Measurements from ENCODE around the gene NFXL1. TPM values are rescaled to one million over a fixed set of nuclear protein-coding genes. Genes with fewer than 3 reads are reported as not detected.
A peak's percentile ranks its signal among the peaks of the same experiment; 100 is the strongest.

Gene NFXL1
- total RNA-seq, 2 donors from 2014 or later: 17.5 to 19.1 TPM

DNA sequence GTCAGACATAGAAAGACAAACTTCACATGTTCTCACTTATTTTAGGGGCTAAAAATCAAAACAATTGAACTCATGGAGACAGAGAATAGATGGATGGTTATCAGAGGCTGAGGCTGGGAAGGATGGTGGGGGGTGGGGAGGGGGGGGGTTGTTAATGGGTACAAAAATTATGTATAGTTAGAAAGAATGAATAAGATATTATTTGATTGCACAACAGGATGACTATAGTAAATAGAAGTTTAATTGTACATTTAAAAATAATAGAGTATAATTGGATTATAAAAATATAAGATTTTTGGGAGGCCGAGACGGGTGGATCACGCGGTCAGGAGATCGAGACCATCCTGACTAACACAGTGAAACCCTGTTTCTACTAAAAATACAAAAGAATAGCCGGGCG lies 109.8 kb downstream of the NFXL1 start:
- no peak for DNase-seq (ENCODE audit: low spot score)
- H3K36me3 ChIP-seq: no peaks in the 10 kb centered on the region

DNA sequence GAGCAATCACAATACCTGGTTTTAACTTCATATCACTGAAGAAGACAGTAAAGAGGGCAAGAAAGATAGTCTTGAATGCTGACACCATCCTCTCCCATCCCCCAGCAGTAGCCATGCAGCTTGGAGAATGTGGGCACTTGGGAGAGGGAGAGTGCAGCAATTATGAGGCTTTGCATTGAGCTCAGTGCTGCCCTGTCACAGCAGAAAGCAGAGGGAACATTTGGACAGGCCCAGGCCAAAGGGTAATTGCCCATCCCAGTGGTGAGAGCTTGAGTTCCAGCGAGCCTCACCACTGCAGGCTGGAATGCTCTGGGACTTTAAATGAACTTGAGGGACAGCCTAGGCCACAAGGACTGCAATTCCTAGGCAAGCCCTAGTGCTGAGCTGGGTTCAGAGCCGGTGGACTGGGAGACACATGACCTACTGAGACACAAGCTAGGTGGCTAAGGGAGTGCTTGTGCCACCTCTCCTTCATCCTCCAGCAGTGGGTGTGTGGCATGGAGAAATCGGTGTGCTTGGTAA lies 112.8 kb downstream of the NFXL1 start:
- no peaks in the 10 kb centered on the region for H3K36me3 ChIP-seq
- no peaks in the 10 kb centered on the region for H3K4me1 ChIP-seq (replicated peaks)
- intact Hi-C loops (cut with DNase I): no loop called here
- no peaks in the 10 kb centered on the region for H3K9me3 ChIP-seq
- no peak overlapping the region for H3K27ac ChIP-seq
- H3K27me3 ChIP-seq (replicated peaks; ENCODE audit: insufficient read depth): no peaks in the 10 kb centered on the region
- DNase-seq (ENCODE audit: low spot score): no peak
- 93% methylated on average over 3 of the region's 3 CpGs for WGBS
- TF ChIP-seq POLR2AphosphoS5 (IDR thresholded peaks at IDR 0.05): no peak
- H3K4me3 ChIP-seq: no peak overlapping the region

More for the DNA sequence above, 109.8 kb downstream of the NFXL1 start:
- H3K27me3 ChIP-seq (replicated peaks; ENCODE audit: insufficient read depth): no peaks in the 10 kb centered on the region
- no peak for TF ChIP-seq POLR2AphosphoS5 (IDR thresholded peaks at IDR 0.05)
- no peak for TF ChIP-seq POLR2A (IDR thresholded peaks at IDR 0.05)
- TF ChIP-seq, protein P1, sequence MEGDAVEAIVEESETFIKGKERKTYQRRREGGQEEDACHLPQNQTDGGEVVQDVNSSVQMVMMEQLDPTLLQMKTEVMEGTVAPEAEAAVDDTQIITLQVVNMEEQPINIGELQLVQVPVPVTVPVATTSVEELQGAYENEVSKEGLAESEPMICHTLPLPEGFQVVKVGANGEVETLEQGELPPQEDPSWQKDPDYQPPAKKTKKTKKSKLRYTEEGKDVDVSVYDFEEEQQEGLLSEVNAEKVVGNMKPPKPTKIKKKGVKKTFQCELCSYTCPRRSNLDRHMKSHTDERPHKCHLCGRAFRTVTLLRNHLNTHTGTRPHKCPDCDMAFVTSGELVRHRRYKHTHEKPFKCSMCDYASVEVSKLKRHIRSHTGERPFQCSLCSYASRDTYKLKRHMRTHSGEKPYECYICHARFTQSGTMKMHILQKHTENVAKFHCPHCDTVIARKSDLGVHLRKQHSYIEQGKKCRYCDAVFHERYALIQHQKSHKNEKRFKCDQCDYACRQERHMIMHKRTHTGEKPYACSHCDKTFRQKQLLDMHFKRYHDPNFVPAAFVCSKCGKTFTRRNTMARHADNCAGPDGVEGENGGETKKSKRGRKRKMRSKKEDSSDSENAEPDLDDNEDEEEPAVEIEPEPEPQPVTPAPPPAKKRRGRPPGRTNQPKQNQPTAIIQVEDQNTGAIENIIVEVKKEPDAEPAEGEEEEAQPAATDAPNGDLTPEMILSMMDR (IDR thresholded peaks at IDR 0.05): no peak
- no peaks in the 10 kb centered on the region for H3K9me3 ChIP-seq
- 97% methylated on average over 7 of the region's 7 CpGs for WGBS
- H3K4me1 ChIP-seq (replicated peaks): no peaks in the 10 kb centered on the region
- H3K27ac ChIP-seq: no peak overlapping the region
- intact Hi-C loops (cut with DNase I): no loop called here
- no peak overlapping the region for H3K4me3 ChIP-seq

DNA sequence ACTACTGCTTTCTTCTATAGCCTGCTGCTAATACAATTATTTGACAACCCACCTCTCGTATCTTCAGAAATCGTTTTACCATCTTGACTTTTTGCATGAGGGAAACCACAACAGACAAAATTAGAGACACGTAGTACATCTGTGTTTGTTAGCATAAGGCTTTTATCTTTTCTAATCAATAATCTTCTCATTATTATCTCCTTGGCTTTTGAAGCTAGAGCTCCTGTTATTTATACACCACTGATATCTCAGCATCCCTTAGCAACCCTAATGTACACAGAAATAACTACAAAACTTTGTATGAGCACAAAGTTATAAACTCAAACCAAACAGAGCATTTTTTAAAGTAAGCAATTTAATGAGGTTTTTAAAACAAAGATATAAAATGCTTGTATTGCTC lies 116.2 kb downstream of the NFXL1 start:
- intact Hi-C loops (cut with DNase I): no loop called here
- 23% methylated on average over 3 of the region's 3 CpGs for WGBS
- H3K4me1 ChIP-seq (replicated peaks): no peaks in the 10 kb centered on the region

More for the DNA sequence above, 116.2 kb downstream of the NFXL1 start:
- no peak overlapping the region for H3K4me3 ChIP-seq
- H3K27me3 ChIP-seq (replicated peaks; ENCODE audit: insufficient read depth): no peaks in the 10 kb centered on the region
- H3K27ac ChIP-seq: no peak overlapping the region
- peak; percentile 8 for TF ChIP-seq POLR2AphosphoS5 (IDR thresholded peaks at IDR 0.05)
- TF ChIP-seq, protein P1 (IDR thresholded peaks at IDR 0.05): no peak
- no peak for DNase-seq (ENCODE audit: low spot score)
- no peaks in the 10 kb centered on the region for H3K9me3 ChIP-seq
- H3K36me3 ChIP-seq: no peaks in the 10 kb centered on the region

Other genes starting within 250 kb of the NFXL1 start
- gene CORIN, start 76.5 kb downstream of the NFXL1 start, total RNA-seq: 1 to 10 TPM; 6.0 to 7.7 TPM
- gene CNGA1, start 102.1 kb upstream of the NFXL1 start, total RNA-seq: 1 to 10 TPM; 1.6 to 5.7 TPM
- gene NIPAL1, start 102.2 kb upstream of the NFXL1 start, total RNA-seq: 1 to 10 TPM; 5.4 to 5.6 TPM
- gene TXK, start 219.7 kb upstream of the NFXL1 start, total RNA-seq: 1 to 10 TPM in 1 of 2 donors, under 1 TPM in 1; 0.46 to 4.8 TPM

Measured in prostate gland (tissue), 2 donors.